Smooth muscle cell of the pulmonary artery (primary cell): Measurements from ENCODE around the gene DYRK4. TPM values are rescaled to one million over a fixed set of nuclear protein-coding genes. Genes with fewer than 3 reads are reported as not detected.

ENCODE experiments used
- total RNA-seq: library from RNA; depleted of rRNA; stranded (reverse); fragments of >200 nt; gene quantifications from 2 replicates; pipeline ENCODE4 v1.2.3, GENCODE V29; 2014

Gene DYRK4, protein sequence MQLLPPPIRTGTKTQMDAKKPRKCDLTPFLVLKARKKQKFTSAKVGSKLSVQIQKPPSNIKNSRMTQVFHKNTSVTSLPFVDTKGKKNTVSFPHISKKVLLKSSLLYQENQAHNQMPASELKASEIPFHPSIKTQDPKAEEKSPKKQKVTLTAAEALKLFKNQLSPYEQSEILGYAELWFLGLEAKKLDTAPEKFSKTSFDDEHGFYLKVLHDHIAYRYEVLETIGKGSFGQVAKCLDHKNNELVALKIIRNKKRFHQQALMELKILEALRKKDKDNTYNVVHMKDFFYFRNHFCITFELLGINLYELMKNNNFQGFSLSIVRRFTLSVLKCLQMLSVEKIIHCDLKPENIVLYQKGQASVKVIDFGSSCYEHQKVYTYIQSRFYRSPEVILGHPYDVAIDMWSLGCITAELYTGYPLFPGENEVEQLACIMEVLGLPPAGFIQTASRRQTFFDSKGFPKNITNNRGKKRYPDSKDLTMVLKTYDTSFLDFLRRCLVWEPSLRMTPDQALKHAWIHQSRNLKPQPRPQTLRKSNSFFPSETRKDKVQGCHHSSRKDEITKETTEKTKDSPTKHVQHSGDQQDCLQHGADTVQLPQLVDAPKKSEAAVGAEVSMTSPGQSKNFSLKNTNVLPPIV
- 34.7 and 37.5 TPM in 2 replicates for total RNA-seq

GRCh38 chr12:4562034-4562657, at the start of gene DYRK4:
Gene DYRK4, plus strand, starts transcription at chr12:4562208. Its CDS starts 38 bp downstream, at chr12:4562246.

DNA sequence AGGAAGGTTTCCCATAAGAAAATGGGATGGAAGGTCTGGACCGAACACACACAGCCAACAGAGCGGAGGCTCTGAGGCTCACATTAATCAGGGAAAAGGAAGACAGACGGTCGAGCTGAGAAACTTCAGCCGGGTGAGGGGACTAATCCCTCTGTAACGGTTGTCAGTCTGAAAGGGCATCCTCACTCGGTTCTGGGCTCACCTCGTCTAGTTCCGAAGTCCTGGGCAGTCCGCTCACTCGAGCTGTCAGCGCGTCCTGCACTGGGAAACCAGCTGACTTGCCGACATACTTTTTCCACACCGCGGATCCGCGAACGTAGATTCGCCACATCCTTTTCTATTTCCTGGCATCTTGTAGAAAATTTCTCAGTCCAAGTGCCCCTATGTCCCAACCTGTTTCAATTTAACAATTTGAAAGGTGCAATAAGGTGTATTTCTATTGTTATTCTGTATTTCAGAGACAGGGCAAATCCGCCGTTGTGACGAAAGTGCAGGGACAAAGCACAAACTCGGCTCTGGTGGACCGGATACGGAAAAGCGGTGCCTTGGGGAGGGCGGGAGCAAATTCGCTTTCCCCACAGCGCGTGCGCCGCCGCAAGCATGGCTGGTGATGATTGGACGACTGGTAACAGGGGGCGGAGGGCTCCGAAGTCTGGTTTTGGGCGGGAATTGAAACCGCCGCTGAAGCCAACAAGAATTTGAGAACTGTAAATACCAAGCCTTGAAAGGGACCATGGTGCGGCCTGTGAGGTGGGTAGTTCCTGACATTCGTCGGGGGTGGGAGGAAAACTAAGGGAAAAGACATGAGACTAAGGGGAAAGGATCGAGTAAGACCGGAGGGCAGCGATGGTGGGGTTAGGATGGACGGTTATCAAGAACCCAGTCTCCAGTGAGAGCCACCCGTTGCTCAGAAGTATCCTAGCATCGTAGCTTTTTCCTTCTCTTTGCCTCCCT, 23.5 kb upstream of the DYRK4 start, which contains the start of gene RAD51AP1:
RAD51AP1 (plus strand) TSS at position 684 of the 954 bp plus-strand sequence; CDS start at position 734, 50 bp downstream.

GRCh38 chr12:4648501-4649357, 86.7 kb downstream of the DYRK4 start, which contains the start of the genes AKAP3 and NDUFA9:
Gene AKAP3, minus strand, starts transcription at chr12:4649051. Its CDS starts 10,855 bp downstream, at chr12:4638196.
Gene NDUFA9, plus strand, starts transcription at chr12:4649114. Its CDS starts 13 bp downstream, at chr12:4649127.

Other genes with a start within 250 kb of the DYRK4 start
- gene TIGAR, start 241.0 kb upstream of the DYRK4 start, total RNA-seq = 10.4 and 13.0 TPM in 2 replicates
- not detected in 2 replicates for gene FGF23, start 182.5 kb upstream of the DYRK4 start, total RNA-seq
- not detected in 2 replicates for gene FGF6, start 116.4 kb upstream of the DYRK4 start, total RNA-seq
- 1.7 and 5.2 TPM in 2 replicates for gene RAD51AP1, start 23.3 kb upstream of the DYRK4 start, total RNA-seq
- 1.7 TPM in 2 replicates for gene AKAP3, start 86.8 kb downstream of the DYRK4 start, total RNA-seq
- gene NDUFA9, start 86.9 kb downstream of the DYRK4 start, total RNA-seq = 37.6 and 47.2 TPM in 2 replicates
- gene GALNT8, start 158.2 kb downstream of the DYRK4 start, total RNA-seq = 0.07 TPM in 1 of 2 replicates, not detected in the other